A549 (cell line): ENCODE measurements around the gene NFRKB.

Source experiments
- CEBPB ChIP-seq, 2 experiments: fragments of >200 bp in 1 of 2; sonication (Bioruptor Twin) in 1 of 2; formaldehyde crosslinking in 1 of 2; IDR thresholded peaks; 2 replicates each; pipeline ENCODE4 v1.6.1; 2012 to 2016
- CTCF ChIP-seq: fragments of >200 bp; sonication (Bioruptor Twin); formaldehyde crosslinking; IDR thresholded peaks from 3 replicates; pipeline ENCODE4 v1.5.1; 2016
- POLR2A ChIP-seq: IDR thresholded peaks from 2 replicates; pipeline ENCODE4 v1.6.1; 2012; ENCODE audit warnings: mild to moderate bottlenecking, low read length
- ZFP36 ChIP-seq: fragments of 450-650 bp; IDR thresholded peaks from 2 replicates; pipeline ENCODE4 v1.6.1; 2014; ENCODE audit warnings: borderline replicate concordance; ENCODE audit not compliant: partially characterized antibody

GRCh38 chr11:129944696-129945095 lies 49.3 kb upstream of the NFRKB start:
- TF ChIP-seq CTCF = no peak
- no peak for TF ChIP-seq POLR2A
- no peak for TF ChIP-seq ZFP36
- no peak for TF ChIP-seq CEBPB (IDR thresholded peaks at IDR 0.05)
